Muscle of leg (tissue), 11 donors: Measurements from ENCODE around the gene TEX13A. TPM values are rescaled to one million over a fixed set of nuclear protein-coding genes. Genes with fewer than 3 reads are reported as not detected.

ENCODE experiments used
- DNase-seq: peaks from one replicate; pipeline ENCODE4 v3.0.0; 2013
- H3K27ac ChIP-seq: one replicate; pipeline ENCODE4 v1.5.1; 2013; ENCODE audit warnings: mild to moderate bottlenecking, low read length, control low read depth
- H3K27me3 ChIP-seq: one replicate; pipeline ENCODE4 v1.6.1; 2013; ENCODE audit warnings: low read length; ENCODE audit not compliant: control insufficient read depth, insufficient read depth
- H3K36me3 ChIP-seq: one replicate; pipeline ENCODE4 v1.6.1; 2013; ENCODE audit warnings: low read length; ENCODE audit not compliant: control insufficient read depth, insufficient read depth
- H3K4me1 ChIP-seq: one replicate; pipeline ENCODE4 v1.6.1; 2013; ENCODE audit warnings: low read length; ENCODE audit not compliant: control insufficient read depth, insufficient read depth
- H3K4me3 ChIP-seq: one replicate; pipeline ENCODE4 v1.5.1; 2013; ENCODE audit warnings: low read length, control low read depth
- H3K9me3 ChIP-seq: replicated peaks from 2 replicates; pipeline ENCODE4 v1.6.1; 2013; ENCODE audit warnings: low read depth, low read length; ENCODE audit not compliant: control insufficient read depth
- WGBS: methylation state at CpG from one replicate; pipeline ENCODE4 v1.1.5; 2013; ENCODE audit warnings: missing lambda C conversion rate; ENCODE audit not compliant: insufficient coverage; 5-methylcytosine and 5-hydroxymethylcytosine counted together
- polyA plus RNA-seq, 8 donors: library from polyadenylated mRNA; unstranded; fragments of 120-200 nt; gene quantifications; one replicate each; pipeline versions ENCODE4 v1.2.1 to v1.2.3, GENCODE V29; 2013; ENCODE audit warnings: inconsistent platforms in 1 of 8, low replicate concordance in 1 of 8; ENCODE audit not compliant: insufficient read length in 8 of 8, insufficient read depth in 1 of 8
- total RNA-seq: library from RNA; stranded (reverse); fragments of 120-200 nt; gene quantifications from one replicate; pipeline ENCODE4 v1.2.4, GENCODE V29; 2013

TEX13A gene
- total and polyA plus RNA-seq, 9 donors: not detected

DNA sequence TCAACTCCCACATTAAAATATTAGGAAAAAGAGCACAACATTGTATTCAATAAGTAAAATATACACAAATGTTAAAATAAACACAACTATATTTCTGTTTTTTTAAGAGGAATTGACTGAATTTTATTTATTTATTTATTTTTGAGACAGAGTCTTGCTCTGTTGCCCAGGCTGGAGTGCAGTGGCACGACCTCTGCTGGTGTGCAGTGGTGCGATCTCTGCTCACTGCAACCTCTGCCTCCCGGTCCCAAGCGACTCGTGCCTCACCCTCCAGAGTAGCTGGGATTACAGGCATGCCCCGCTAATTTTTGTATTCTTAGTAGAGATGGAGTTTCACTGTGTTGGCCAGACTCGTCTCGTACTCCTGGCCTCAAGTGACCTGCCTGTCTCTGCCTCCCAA, 31.4 kb downstream of the TEX13A start:
- Histone ChIP-seq H3K4me1 (no peaks in the 10 kb centered on the region), H3K36me3 (no peaks in the 10 kb centered on the region), H3K27me3 (peaks cover 3% of the 10 kb centered on the region), H3K27ac (no peak overlapping the region), H3K9me3 (no peaks in the 10 kb centered on the region), H3K4me3 (no peak overlapping the region)
- no CpG with 5 or more reads among the region's 8 CpGs for WGBS
- DNase-seq: no peak

DNA sequence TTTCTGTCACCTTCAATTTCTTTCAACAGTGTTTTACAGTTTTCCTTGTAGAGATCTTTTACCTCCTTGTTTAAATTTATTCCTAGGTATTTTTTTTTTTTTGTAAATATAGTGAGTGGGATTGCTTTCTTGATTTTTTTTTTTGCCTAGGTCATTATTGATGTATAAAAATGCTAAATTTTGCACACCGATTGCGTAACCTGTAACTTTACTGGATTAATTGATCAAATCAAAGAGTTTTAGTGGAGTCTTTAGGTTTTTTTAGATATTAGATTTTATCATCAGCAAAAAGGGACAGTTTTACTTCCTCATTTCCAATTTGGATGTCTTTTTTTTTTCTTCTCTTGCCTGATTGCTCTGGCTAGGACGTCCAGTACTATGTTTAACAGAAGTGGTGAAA, 40.9 kb downstream of the TEX13A start:
- DNase-seq: no peak
- no peak overlapping the region for H3K4me3 ChIP-seq
- H3K9me3 ChIP-seq: peaks cover 2% of the 10 kb centered on the region
- H3K36me3 ChIP-seq: no peaks in the 10 kb centered on the region
- no peaks in the 10 kb centered on the region for H3K4me1 ChIP-seq
- H3K27ac ChIP-seq: no peak overlapping the region
- WGBS: 33% methylated on average over 1 of the region's 3 CpGs
- peaks cover 4% of the 10 kb centered on the region for H3K27me3 ChIP-seq

DNA sequence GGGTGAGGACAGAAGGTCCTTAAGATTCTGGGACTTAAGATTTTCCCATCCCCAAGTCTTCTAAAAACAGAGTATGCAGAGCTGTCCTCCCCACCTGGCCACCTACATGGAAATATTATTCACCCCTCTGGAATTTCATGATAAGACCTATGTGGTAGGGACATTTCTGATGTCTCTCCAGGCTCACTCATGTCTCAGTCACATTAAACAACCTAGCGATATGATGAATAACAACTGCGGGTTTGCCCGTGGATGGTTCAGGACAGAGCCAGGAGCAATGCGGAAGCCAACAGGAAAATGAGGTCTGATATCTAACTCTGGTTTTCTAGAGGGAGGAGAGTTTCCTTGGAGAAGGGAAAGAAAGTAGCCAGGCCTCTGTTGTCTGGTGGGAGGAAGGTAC, 47.4 kb downstream of the TEX13A start:
- WGBS: 60% methylated on average over 1 of the region's 4 CpGs
- DNase-seq: no peak
- H3K27me3 ChIP-seq: peaks cover 14% of the 10 kb centered on the region
- no peak overlapping the region for H3K27ac ChIP-seq
- H3K9me3 ChIP-seq: no peaks in the 10 kb centered on the region
- no peaks in the 10 kb centered on the region for H3K4me1 ChIP-seq
- no peaks in the 10 kb centered on the region for H3K36me3 ChIP-seq
- no peak overlapping the region for H3K4me3 ChIP-seq
